Right lobe of liver (tissue), 4 donors: Measurements from ENCODE around the gene PROSER2.

Source experiments
- CTCF ChIP-seq, 4 donors: fragments of 200-600 bp in 3 of 4; fragments of 450-650 bp in 1 of 4; IDR thresholded peaks; one replicate each; pipeline versions ENCODE4 v1.5.1 to v1.8.0; 2016 to 2022; ENCODE audit warnings: antibody characterized with exemption in 4 of 4, mild to moderate bottlenecking in 2 of 4
- POLR2A ChIP-seq: fragments of 450-650 bp; IDR thresholded peaks from one replicate; pipeline ENCODE4 v1.6.1; 2017; ENCODE audit warnings: antibody characterized with exemption, mild to moderate bottlenecking
- donor health status: DM: no; HTN: no; CAD: no.
- donor health status: DM: no; HTN: no; CAD: no.
- donor health status: DM: no; HTN: yes; CAD: no.

DNA sequence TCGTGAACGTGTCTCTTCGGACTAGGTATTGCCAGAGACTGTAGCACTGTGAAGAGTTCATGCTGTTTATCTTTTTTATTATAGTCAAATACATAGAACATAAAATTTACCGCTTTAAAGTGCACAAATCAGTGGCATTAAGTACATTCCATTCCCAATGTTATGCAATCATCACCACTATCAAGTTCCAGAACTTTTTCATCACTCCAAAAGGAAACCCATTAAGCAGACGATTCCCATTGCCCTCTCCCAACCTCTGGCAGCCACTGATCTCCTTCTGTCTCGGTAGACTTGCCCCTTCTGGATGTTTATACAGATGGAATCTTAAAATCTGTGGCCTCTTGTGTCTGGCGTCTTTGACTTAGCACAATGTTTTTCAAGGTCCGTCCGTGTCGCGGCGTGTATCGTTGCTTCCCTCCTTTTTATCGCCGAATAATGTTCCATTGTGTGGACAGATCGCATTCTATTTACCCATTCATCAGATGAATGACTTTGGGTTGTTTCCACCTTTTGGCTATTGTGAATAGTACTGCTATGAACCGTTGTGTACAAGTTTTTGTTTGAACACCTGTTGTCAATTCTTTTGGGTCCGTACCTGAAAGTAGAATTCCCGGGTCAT is 2.7 kb downstream of the PROSER2 start:
- TF ChIP-seq POLR2A (peak; percentile 46), CTCF (IDR thresholded peaks at IDR 0.05) (no peak)
